Prostate gland (tissue), 2 donors: ENCODE data around the gene SMG6.

Source experiments
- CTCF ChIP-seq, 4 experiments: fragments of 200-600 bp in 2 of 4; fragments of 450-650 bp in 2 of 4; sonication (generic) in 2 of 4; IDR thresholded peaks; 1 replicate in 3 of 4; 2 replicates in 1 of 4; pipeline ENCODE4 v1.5.1; 2016 to 2019; ENCODE audit warnings: antibody characterized with exemption in 4 of 4, mild to moderate bottlenecking in 2 of 4, moderate library complexity in 2 of 4
- POLR2A ChIP-seq: fragments of 450-650 bp; IDR thresholded peaks from one replicate; pipeline ENCODE4 v1.6.1; 2016; ENCODE audit warnings: antibody characterized with exemption, mild to moderate bottlenecking
- POLR2AphosphoS5 ChIP-seq: sonication (generic); formaldehyde crosslinking; IDR thresholded peaks from one replicate; pipeline ENCODE4 v1.6.1; 2017; ENCODE audit warnings: antibody characterized with exemption

DNA sequence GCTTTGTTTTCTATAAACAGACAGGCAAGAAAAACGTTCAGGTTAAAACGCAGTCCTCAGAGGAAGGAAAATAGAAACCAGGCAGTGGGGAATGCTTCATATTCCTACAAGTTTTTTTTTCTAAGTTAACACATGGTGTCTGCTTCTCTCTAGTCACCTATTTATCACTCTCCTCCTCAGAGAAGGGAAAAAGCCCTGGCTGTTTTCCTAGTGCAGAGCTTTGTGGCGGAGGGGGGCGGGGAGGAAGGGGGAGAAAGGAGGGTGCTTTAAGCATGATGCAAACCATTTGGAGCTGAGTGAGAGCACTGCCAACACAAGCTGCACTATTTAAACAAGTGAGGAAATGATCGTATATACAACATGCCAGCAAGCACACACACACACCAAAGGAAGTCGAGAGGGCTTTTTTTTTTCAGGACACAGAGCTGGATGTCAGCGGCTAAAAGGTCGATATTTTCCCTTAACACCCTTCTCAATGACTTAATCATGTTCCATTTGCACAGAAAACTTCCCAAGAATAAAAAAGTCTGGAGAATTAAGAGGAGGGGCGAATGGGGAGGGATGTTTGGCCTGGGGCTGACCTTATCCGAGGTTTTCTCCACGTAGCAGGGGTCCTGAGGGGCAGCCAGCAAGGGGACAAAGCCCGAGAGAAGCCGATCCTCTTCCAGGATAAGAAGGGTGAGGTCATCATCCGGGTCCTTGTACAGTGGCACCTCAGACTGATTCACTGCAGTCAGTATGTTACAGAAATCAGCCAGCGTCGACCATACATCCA is 131.3 kb downstream of the SMG6 start:
- TF ChIP-seq CTCF (IDR thresholded peaks at IDR 0.05) (peak in 1 of 4 experiments; percentile 3), POLR2AphosphoS5 (peak; percentile 72), POLR2A (no peak)
